Activated CD4-positive, alpha-beta memory T cell treated with anti-CD3 and anti-CD28 coated beads, Interleukin-2, amount 10 ng/mL, durations not matched to agents 7 days and 5 days (primary cell): ENCODE results near the gene SH2D5. TPM values are rescaled to one million over a fixed set of nuclear protein-coding genes. Genes with fewer than 3 reads are reported as not detected.

Source experiments
- CTCF ChIA-PET: fragments of 350-600 bp; sonication (Branson Sonifier 250); formaldehyde crosslinking; loops from one replicate; lab custom pipeline; 2021; ENCODE audit warnings: antibody characterized with exemption, inconsistent platforms; lab: Charles Lee
- POLR2A ChIA-PET: fragments of 350-600 bp; sonication (Branson Sonifier 250); formaldehyde crosslinking; loops from one replicate; lab custom pipeline; 2021; ENCODE audit warnings: antibody characterized with exemption; lab: Charles Lee
- DNase-seq: peaks from one replicate; pipeline ENCODE4 v3.0.0-alpha.2; 2020
- H3K27ac Mint-ChIP-seq: one replicate; pipeline ENCODE4 v1.8.0; 2021; ENCODE audit warnings: mild to moderate bottlenecking, mixed read lengths
- H3K27me3 Mint-ChIP-seq: one replicate; pipeline ENCODE4 v1.8.0; 2021; ENCODE audit warnings: mixed read lengths
- H3K36me3 Mint-ChIP-seq: one replicate; pipeline ENCODE4 v1.8.0; 2021; ENCODE audit warnings: low read depth, mixed read lengths
- H3K4me1 Mint-ChIP-seq: one replicate; pipeline ENCODE4 v1.8.0; 2021; ENCODE audit warnings: mixed read lengths
- H3K4me3 Mint-ChIP-seq: one replicate; pipeline ENCODE4 v1.8.0; 2021; ENCODE audit warnings: mild to moderate bottlenecking, mixed read lengths
- H3K9me3 Mint-ChIP-seq: one replicate; pipeline ENCODE4 v1.8.0; 2021; ENCODE audit warnings: mixed read lengths
- total RNA-seq, 2 experiments: library from RNA; stranded (reverse); gene quantifications; one replicate each; pipeline ENCODE4 v1.2.3, GENCODE V29; 2021

Gene SH2D5
- total RNA-seq = under 1 TPM in 1 of 2 experiments, not detected in 1; 0.23 TPM

GRCh38 chr1:20732588-20733359, at the start of gene SH2D5:
SH2D5 (minus strand) TSS chr1:20732703; CDS start chr1:20728044, 4,659 bp downstream.
- Mint-ChIP-seq H3K27ac (no peak within 1 kb of the TSS), H3K36me3 (peaks cover 14% of the 10 kb centered on the region), H3K4me3 (peak within 1 kb of the TSS; percentile 75), H3K9me3 (no peaks in the 10 kb centered on the region), H3K4me1 (peaks cover 19% of the 10 kb centered on the region), H3K27me3 (peaks cover 41% of the 10 kb centered on the region)
- DNase-seq = peak; percentile 76
- POLR2A ChIA-PET = interaction anchor here (0.6 kb wide), 1 partner anchor 54 kb away, joined by 3 read pairs; no protein-coding TSS in a partner anchor
- CTCF ChIA-PET = interaction anchor here (1.1 to 2.7 kb wide), 2 partner anchors 36 to 463 kb away, joined by 4 to 9 read pairs; no protein-coding TSS in a partner anchor

DNA sequence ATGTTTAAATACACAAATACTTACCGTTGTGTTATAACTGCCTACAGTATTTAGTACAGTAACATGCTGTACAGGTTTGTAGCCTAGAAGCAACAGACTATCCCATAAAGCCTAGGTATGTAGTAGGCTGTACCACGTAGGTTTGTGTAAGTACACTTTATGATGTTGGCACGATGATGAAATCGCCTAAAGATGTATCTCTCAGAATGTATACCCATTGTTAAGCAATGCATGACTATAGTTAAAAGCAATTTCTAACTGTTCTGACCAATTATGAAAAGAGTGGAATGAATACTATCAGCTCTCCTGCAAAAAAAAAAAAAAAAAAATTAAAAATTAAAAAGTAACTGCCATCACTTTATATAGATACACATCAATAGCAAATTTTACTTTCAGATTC, 43.2 kb upstream of the SH2D5 start:
- Mint-ChIP-seq H3K36me3 (peaks cover 79% of the 10 kb centered on the region), H3K27ac (no peak overlapping the region), H3K4me3 (no peak overlapping the region), H3K9me3 (no peaks in the 10 kb centered on the region), H3K27me3 (no peaks in the 10 kb centered on the region), H3K4me1 (peaks cover 20% of the 10 kb centered on the region)
- CTCF ChIA-PET = interaction anchor here (1.5 to 2.9 kb wide), 2 partner anchors 79 to 420 kb away, joined by 6 to 9 read pairs; no protein-coding TSS in a partner anchor
- DNase-seq = no peak
- POLR2A ChIA-PET = interaction anchor here (3.5 kb wide), 1 partner anchor 11 kb away, joined by 21 read pairs; the partner anchor contains the start of gene HP1BP3

DNA sequence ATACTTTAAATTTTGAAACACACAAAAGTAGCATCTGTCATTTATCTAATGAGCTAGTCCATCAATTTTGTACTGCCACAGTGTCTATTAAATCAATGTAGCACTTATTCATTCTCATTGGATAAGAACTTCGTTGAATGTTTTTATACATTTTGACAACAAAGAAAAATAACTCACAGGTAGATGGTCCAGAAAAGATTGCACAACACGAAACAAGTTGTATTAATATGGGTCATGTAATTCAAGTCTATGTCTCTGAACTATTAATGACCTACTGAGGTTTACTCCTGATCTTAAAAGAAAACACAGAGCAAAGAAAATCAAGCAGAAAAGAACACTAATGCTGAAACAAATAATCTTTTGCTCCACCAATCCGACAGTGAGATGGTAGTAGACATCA, 39.3 kb upstream of the SH2D5 start:
- DNase-seq = no peak
- peaks cover 64% of the 10 kb centered on the region for H3K36me3 Mint-ChIP-seq
- H3K27ac Mint-ChIP-seq = no peak overlapping the region
- ChIA-PET POLR2A (interaction anchor here (0.8 to 1.9 kb wide), 2 partner anchors 13 to 30 kb away, joined by 3 to 5 read pairs; no protein-coding TSS in a partner anchor), CTCF (interaction anchor here (1.0 kb wide), 1 partner anchor 14 kb away, joined by 3 read pairs; no protein-coding TSS in a partner anchor)
- no peaks in the 10 kb centered on the region for H3K27me3 Mint-ChIP-seq
- no peak overlapping the region for H3K4me3 Mint-ChIP-seq
- H3K9me3 Mint-ChIP-seq = no peaks in the 10 kb centered on the region
- H3K4me1 Mint-ChIP-seq = peaks cover 7% of the 10 kb centered on the region

GRCh38 chr1:20770314-20771087, 38.0 kb upstream of the SH2D5 start:
- H3K4me1 Mint-ChIP-seq = no peaks in the 10 kb centered on the region
- no peaks in the 10 kb centered on the region for H3K9me3 Mint-ChIP-seq
- peaks cover 62% of the 10 kb centered on the region for H3K36me3 Mint-ChIP-seq
- ChIA-PET POLR2A (interaction anchor here (0.9 to 3.4 kb wide), 3 partner anchors 10 to 29 kb away, joined by 3 to 18 read pairs (median 5); partner anchors contain the start of gene HP1BP3), CTCF (no interaction called here)
- H3K27me3 Mint-ChIP-seq = no peaks in the 10 kb centered on the region
- no peak overlapping the region for H3K27ac Mint-ChIP-seq
- DNase-seq = no peak
- no peak overlapping the region for H3K4me3 Mint-ChIP-seq

DNA sequence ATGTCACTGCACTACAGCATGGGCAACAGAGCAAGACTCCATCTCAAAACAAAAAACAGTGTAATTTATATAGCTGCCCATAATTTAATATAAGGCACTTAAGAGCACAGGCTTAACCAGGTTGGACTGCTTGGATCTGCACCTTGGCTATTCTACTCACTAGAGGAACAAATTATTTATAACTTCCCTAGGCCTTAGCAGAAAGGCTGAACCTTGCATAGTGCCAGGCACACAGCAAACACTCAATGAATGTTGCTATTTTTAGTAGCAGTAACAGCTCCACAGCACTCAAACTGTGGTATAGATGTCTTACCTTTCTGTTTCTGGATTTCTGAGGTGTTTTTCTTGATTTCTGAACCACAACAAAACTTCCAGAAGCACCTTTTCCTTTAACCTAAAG, 34.8 kb upstream of the SH2D5 start:
- DNase-seq = no peak
- no peak overlapping the region for H3K27ac Mint-ChIP-seq
- ChIA-PET POLR2A (interaction anchor here (0.9 to 3.4 kb wide), 2 partner anchors 18 to 20 kb away, joined by 3 to 18 read pairs; partner anchors contain the start of gene HP1BP3), CTCF (interaction anchor here (0.6 to 1.5 kb wide), 2 partner anchors 16 to 70 kb away, joined by 3 to 5 read pairs; no protein-coding TSS in a partner anchor)
- H3K4me1 Mint-ChIP-seq = no peaks in the 10 kb centered on the region
- H3K36me3 Mint-ChIP-seq = peaks cover 66% of the 10 kb centered on the region
- no peaks in the 10 kb centered on the region for H3K9me3 Mint-ChIP-seq
- H3K4me3 Mint-ChIP-seq = no peak overlapping the region
- H3K27me3 Mint-ChIP-seq = no peaks in the 10 kb centered on the region

DNA sequence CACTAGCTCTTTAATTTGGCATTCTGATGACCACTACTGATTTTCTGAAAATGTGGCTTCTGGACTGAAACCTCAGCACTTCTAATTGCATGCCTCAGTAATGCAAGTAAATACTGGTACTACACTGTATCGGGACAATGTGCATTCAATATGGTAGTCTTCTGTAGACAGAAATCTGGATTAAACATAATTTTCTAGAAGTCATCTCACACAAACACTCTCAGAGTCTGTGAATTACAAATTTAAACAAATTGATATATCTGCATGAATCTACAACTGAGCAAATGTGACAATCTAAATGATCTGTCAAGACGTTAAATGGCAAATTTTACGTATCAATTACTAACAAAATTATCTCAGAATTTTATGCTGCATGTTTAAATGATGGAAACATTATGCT, 30.9 kb upstream of the SH2D5 start:
- Mint-ChIP-seq H3K9me3 (no peaks in the 10 kb centered on the region), H3K4me3 (no peak overlapping the region), H3K27ac (no peak overlapping the region), H3K36me3 (peaks cover 69% of the 10 kb centered on the region), H3K27me3 (no peaks in the 10 kb centered on the region), H3K4me1 (no peaks in the 10 kb centered on the region)
- POLR2A ChIA-PET = interaction anchor here (1.4 kb wide), 1 partner anchor 23 kb away, joined by 4 read pairs; no protein-coding TSS in a partner anchor
- CTCF ChIA-PET = interaction anchor here (0.6 to 0.8 kb wide), 2 partner anchors 35 to 432 kb away, joined by 3 read pairs; no protein-coding TSS in a partner anchor
- no peak for DNase-seq

DNA sequence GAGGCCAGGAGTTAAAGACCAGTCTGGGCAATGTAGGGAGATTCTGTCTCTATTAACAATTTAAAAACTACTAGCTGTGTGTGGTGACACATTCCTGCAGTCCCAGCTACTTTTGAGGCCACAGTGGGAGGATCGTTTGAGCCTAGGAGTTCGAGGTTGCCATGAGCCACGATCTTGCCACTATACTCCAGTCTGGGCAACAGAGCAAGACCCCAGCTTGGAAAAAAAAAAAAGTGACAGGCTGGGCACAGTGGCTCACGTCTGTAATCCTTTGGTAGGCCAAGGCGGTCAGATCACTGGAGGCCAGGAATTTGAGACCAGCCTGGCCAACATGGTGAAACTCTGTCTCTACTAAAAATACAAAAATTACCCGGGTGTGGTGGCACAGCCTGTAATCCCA, 27.8 kb upstream of the SH2D5 start:
- Mint-ChIP-seq H3K9me3 (no peaks in the 10 kb centered on the region), H3K4me3 (no peak overlapping the region), H3K4me1 (no peaks in the 10 kb centered on the region), H3K27ac (no peak overlapping the region), H3K27me3 (no peaks in the 10 kb centered on the region), H3K36me3 (peaks cover 75% of the 10 kb centered on the region)
- DNase-seq = no peak
- CTCF ChIA-PET = interaction anchor here (0.7 kb wide), 1 partner anchor 1531 kb away, joined by 4 read pairs; no protein-coding TSS in a partner anchor
- POLR2A ChIA-PET = interaction anchor here (1.0 kb wide), 1 partner anchor 11 kb away, joined by 3 read pairs; no protein-coding TSS in a partner anchor

- Mint-ChIP-seq H3K4me1 (no peaks in the 10 kb centered on the region), H3K9me3 (no peaks in the 10 kb centered on the region), H3K4me3 (no peak overlapping the region), H3K36me3 (peaks cover 52% of the 10 kb centered on the region), H3K27me3 (no peaks in the 10 kb centered on the region), H3K27ac (no peak overlapping the region)
- CTCF ChIA-PET = no interaction called here
- POLR2A ChIA-PET = no interaction called here
- no peak for DNase-seq
Measured at GRCh38 chr1:20753589-20753988, 21.1 kb upstream of the SH2D5 start.

DNA sequence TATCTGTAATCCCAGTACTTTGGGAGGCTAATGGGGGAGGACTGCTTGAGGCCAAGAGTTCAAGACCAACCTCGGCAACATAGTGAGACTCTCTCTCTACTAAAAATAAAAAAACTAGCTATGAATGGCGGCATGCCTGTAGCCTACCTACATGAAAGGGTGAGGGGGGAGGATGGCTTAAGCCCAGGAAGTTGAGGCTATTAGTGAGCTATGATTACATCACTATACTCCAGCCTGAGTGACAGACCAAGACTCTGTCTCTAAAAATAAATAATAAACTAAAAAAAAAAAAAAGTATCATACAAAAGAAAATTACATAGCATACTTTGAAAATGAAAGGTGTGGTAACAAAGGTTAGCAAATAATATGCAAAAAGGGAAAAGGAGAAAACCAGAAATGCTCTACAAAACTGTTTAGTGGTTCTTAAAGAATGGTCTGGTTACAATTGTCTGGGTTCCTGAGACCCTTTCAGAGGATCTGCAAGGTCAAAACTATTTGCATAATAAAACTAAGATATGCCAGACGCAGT, 19.0 kb upstream of the SH2D5 start:
- H3K27me3 Mint-ChIP-seq = no peaks in the 10 kb centered on the region
- no peaks in the 10 kb centered on the region for H3K9me3 Mint-ChIP-seq
- H3K4me3 Mint-ChIP-seq = no peak overlapping the region
- peaks cover 54% of the 10 kb centered on the region for H3K36me3 Mint-ChIP-seq
- DNase-seq = no peak
- H3K27ac Mint-ChIP-seq = no peak overlapping the region
- ChIA-PET CTCF (interaction anchor here (0.8 kb wide), 1 partner anchor 16 kb away, joined by 3 read pairs; no protein-coding TSS in a partner anchor), POLR2A (interaction anchor here (0.9 to 1.6 kb wide), 2 partner anchors 9 to 14 kb away, joined by 3 to 5 read pairs; no protein-coding TSS in a partner anchor)
- H3K4me1 Mint-ChIP-seq = no peaks in the 10 kb centered on the region

DNA sequence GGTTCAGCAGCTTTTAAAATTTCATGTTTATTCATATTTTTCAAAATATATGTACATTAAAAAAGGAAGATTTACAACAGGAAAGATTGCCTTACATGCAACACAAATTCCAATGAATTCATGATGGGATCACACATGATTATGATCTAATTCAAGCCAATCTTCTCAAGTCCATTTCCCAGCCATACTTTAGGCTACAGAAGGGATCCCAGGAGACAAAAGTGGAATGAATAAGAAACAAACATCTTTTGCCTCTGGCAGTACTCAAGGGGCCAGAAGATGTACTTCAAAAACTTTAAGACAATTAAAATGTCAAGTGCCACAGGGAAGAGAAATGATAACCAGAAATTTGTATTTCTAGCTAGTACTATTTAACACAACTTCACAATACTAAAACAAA, 10.2 kb upstream of the SH2D5 start:
- POLR2A ChIA-PET = interaction anchor here (1.1 to 2.1 kb wide), 2 partner anchors 8 to 28 kb away, joined by 3 to 5 read pairs; no protein-coding TSS in a partner anchor
- CTCF ChIA-PET = interaction anchor here (1.3 kb wide), 1 partner anchor 46 kb away, joined by 3 read pairs; no protein-coding TSS in a partner anchor
- H3K4me3 Mint-ChIP-seq = no peak overlapping the region
- no peaks in the 10 kb centered on the region for H3K9me3 Mint-ChIP-seq
- DNase-seq = no peak
- H3K36me3 Mint-ChIP-seq = peaks cover 66% of the 10 kb centered on the region
- H3K27me3 Mint-ChIP-seq = no peaks in the 10 kb centered on the region
- no peak overlapping the region for H3K27ac Mint-ChIP-seq
- no peaks in the 10 kb centered on the region for H3K4me1 Mint-ChIP-seq

DNA sequence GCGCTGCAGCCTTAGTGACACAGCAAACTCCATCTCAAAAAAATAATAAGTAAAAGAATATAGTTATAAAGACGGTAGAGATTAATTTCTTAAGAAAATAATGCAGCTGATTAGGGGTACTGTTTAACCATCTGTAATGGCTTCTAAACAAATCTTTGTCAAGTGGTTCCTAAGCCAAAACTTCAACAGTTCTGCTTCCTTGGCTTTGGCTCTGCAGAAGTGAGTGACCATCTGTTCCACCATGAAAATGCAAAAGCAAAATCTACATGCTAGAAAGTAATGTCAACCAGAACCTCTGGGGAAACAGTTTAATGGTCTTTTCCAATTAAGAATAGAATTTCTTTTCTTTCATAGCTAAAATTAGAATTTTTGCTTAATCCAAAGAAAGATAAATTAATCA, 8.3 kb upstream of the SH2D5 start:
- Mint-ChIP-seq H3K36me3 (peaks cover 60% of the 10 kb centered on the region), H3K9me3 (no peaks in the 10 kb centered on the region), H3K27me3 (no peaks in the 10 kb centered on the region), H3K4me1 (no peaks in the 10 kb centered on the region), H3K27ac (no peak overlapping the region), H3K4me3 (no peak overlapping the region)
- DNase-seq = no peak
- POLR2A ChIA-PET = interaction anchor here (2.1 kb wide), 1 partner anchor 30 kb away, joined by 5 read pairs; no protein-coding TSS in a partner anchor
- CTCF ChIA-PET = no interaction called here

GRCh38 chr1:20739225-20739624, 6.7 kb upstream of the SH2D5 start:
- Mint-ChIP-seq H3K27ac (no peak overlapping the region), H3K36me3 (peaks cover 48% of the 10 kb centered on the region), H3K4me1 (no peaks in the 10 kb centered on the region), H3K27me3 (no peaks in the 10 kb centered on the region), H3K4me3 (no peak overlapping the region), H3K9me3 (no peaks in the 10 kb centered on the region)
- POLR2A ChIA-PET = interaction anchor here (0.6 kb wide), 1 partner anchor 887 kb away, joined by 3 read pairs; no protein-coding TSS in a partner anchor
- DNase-seq = no peak
- CTCF ChIA-PET = no interaction called here
